Neutrophil (primary cell): ENCODE results near the gene LARGE1.

ENCODE experiments used
- H3K27ac ChIP-seq: fragments of 200-600 bp; sonication (generic); 2 replicates; pipeline ENCODE4 v1.5.1; 2016; ENCODE audit warnings: mild to moderate bottlenecking, moderate library complexity
- H3K27me3 ChIP-seq: fragments of 200-600 bp; sonication (generic); 2 replicates; pipeline ENCODE4 v1.6.0; 2016; ENCODE audit warnings: mild to moderate bottlenecking
- H3K36me3 ChIP-seq: fragments of 200-600 bp; sonication (generic); 2 replicates; pipeline ENCODE4 v1.5.1; 2017
- H3K4me1 ChIP-seq, 2 experiments: fragments of 200-600 bp in 1 of 2; sonication (generic) in 1 of 2; 1 replicate in 1 of 2; 2 replicates in 1 of 2; pipeline versions ENCODE4 v1.5.1 to v1.6.1; 2013 to 2016; ENCODE audit warnings: low read depth in 1 of 2, low read length in 1 of 2, mild to moderate bottlenecking in 1 of 2, moderate library complexity in 1 of 2; ENCODE audit not compliant: control insufficient read depth in 1 of 2, insufficient read depth in 1 of 2
- H3K4me3 ChIP-seq, 2 experiments: fragments of 200-600 bp in 1 of 2; sonication (generic) in 1 of 2; 1 replicate in 1 of 2; 2 replicates in 1 of 2; pipeline ENCODE4 v1.5.1; 2013 to 2016; ENCODE audit warnings: low read depth in 1 of 2, low read length in 1 of 2, mild to moderate bottlenecking in 1 of 2, moderate library complexity in 1 of 2
- H3K9me3 ChIP-seq: fragments of 200-600 bp; sonication (generic); 2 replicates; pipeline ENCODE4 v1.5.1; 2016
- CTCF ChIP-seq: fragments of 200-600 bp; sonication (generic); IDR thresholded peaks from 2 replicates; pipeline ENCODE4 v1.5.1; 2016; ENCODE audit warnings: antibody characterized with exemption

The LARGE1 gene

GRCh38 chr22:33913188-33913587 lies 7.1 kb downstream of the LARGE1 start:
- no peak overlapping the region for H3K4me3 ChIP-seq
- H3K4me1 ChIP-seq, result no peaks in the 10 kb centered on the region
- no peaks in the 10 kb centered on the region for H3K36me3 ChIP-seq
- no peaks in the 10 kb centered on the region for H3K9me3 ChIP-seq
- TF ChIP-seq CTCF, result no peak
- no peak overlapping the region for H3K27ac ChIP-seq
- peaks cover 34% of the 10 kb centered on the region for H3K27me3 ChIP-seq

- Histone ChIP-seq H3K27ac (no peak overlapping the region), H3K36me3 (no peaks in the 10 kb centered on the region), H3K4me3 (no peak overlapping the region), H3K9me3 (no peaks in the 10 kb centered on the region), H3K27me3 (peaks cover 12% of the 10 kb centered on the region), H3K4me1 (no peaks in the 10 kb centered on the region)
- no peak for TF ChIP-seq CTCF
Observed at GRCh38 chr22:33909911-33910310, 10.4 kb downstream of the LARGE1 start.

- H3K27me3 ChIP-seq, result peaks cover 3% of the 10 kb centered on the region
- no peak overlapping the region for H3K4me3 ChIP-seq
- no peak overlapping the region for H3K27ac ChIP-seq
- H3K4me1 ChIP-seq, result no peaks in the 10 kb centered on the region
- TF ChIP-seq CTCF, result no peak
- H3K36me3 ChIP-seq, result no peaks in the 10 kb centered on the region
- no peaks in the 10 kb centered on the region for H3K9me3 ChIP-seq
Observed at GRCh38 chr22:33909075-33909458, 11.2 kb downstream of the LARGE1 start.

- Histone ChIP-seq H3K9me3 (no peaks in the 10 kb centered on the region), H3K4me1 (no peaks in the 10 kb centered on the region), H3K27me3 (no peaks in the 10 kb centered on the region), H3K27ac (no peak overlapping the region), H3K36me3 (no peaks in the 10 kb centered on the region), H3K4me3 (no peak overlapping the region)
- no peak for TF ChIP-seq CTCF
Observed at GRCh38 chr22:33908171-33909074, 11.9 kb downstream of the LARGE1 start.

- Histone ChIP-seq H3K4me1 (no peaks in the 10 kb centered on the region), H3K4me3 (no peak overlapping the region), H3K27me3 (no peaks in the 10 kb centered on the region), H3K27ac (no peak overlapping the region), H3K36me3 (no peaks in the 10 kb centered on the region), H3K9me3 (no peaks in the 10 kb centered on the region)
- TF ChIP-seq CTCF, result no peak
Observed at GRCh38 chr22:33906954-33907353, 13.3 kb downstream of the LARGE1 start.
